HG03442 (cell line): ENCODE measurements around the gene AFDN.

Experiments
- ATAC-seq: cut with Tn5 transposase; IDR thresholded peaks from one replicate; pipeline ENCODE4 v1.9.1; 2021; ENCODE audit warnings: mild to moderate bottlenecking, moderate library complexity; ENCODE audit not compliant: unreplicated experiment

Gene AFDN

DNA sequence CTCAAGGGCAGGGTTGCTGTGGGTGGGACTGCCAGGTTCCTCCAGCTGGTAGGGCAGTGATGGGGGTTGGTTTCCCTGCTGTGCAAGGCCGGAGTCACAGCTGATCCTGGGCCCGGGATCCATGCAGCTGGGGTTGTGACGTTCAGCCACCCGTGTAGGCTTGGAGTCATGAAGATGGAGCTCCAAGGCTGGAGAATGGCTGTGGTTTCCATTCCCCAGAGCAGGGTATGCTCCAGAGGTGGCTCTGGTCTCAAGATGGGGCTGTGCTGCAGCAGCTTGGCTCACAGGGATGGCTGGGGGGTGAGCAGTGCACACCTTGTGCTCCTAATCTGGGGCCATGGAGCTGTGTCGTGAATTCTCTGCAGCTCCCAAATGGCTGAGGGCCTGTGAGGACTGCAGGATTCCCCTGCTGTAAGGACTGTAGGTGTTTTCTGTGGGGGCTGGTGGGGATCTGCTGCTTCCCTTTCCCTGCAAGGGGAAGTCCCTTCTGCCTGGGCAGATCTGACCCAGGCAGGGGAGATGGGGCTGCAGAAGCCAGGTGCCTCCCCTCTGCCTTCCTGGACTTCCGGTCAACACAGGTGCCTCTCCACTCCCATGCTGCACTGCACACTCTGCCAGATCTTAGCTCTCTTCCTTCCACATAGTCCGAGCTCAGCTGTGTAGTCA lies 186.7 kb downstream of the AFDN start:
- ATAC-seq: no peak

DNA sequence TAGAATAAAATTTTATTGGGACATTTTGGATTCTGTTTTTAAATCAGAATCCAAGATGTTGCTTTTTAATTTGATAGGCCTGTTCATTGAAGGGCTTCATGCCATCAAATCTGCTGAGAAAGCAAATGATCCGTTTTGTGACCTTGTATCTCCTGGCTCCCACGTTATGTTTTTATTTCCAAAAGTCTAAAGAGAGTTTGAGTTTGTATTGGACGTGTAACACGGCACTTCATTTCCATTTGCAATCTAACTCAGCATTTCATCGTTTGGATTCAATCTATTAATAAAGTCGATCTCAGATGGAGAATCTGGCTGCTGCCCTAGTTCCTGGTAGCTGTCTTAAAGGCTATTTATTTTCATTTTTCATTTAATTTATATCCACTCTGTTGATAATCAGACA lies 187.7 kb downstream of the AFDN start:
- no peak for ATAC-seq

DNA sequence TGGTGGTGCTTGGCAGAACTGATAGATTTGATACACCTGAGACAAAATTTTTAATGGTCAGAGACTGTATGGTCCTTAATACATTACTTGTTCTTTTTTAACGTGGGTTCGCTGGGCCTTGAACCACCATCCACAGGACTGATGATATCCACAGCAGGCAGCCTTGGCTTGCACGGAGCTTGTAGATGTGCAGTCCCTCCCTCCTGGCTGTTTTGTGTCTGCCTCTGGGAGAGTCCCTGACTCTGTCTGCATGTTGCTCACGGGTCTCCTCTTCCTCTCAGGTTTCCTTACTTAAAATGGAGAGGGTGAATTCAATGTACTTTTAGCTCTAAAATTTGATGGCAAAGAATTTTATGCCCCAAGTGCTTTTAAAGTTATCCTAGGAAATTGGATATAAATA lies 188.3 kb downstream of the AFDN start:
- no peak for ATAC-seq

DNA sequence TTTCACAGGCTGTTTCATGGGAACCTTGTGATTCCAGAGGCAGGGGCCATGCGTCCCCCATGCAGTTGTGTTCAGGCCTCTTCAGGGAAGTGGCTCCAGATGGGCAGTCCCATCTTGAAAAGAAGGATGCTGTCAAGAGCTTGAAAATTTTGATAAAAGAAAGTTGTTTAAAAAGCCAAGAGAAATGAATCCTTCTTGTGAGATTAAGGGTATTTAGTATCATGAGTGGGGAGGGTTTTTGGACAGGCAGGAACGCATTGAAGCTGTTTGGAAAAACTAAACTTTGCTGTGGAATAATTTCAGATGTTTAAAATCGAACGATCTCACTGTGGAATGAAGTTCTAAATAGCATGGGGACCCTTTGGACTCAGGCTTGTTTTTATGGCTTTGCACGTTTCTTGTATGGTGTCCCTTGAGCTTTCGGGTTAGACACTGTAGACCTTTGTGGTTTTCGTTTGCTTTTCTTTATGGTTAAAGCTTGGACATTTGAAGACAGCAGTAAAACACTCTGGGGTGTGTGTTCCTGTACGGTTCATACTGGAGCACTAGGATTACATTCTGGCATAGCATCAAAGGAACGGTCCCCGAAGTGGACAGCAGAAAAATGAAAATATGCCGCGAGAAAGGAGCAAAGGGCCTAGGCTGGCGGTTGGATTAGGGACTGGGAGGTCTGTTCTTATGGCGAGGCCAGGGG lies 188.9 kb downstream of the AFDN start:
- ATAC-seq: no peak

DNA sequence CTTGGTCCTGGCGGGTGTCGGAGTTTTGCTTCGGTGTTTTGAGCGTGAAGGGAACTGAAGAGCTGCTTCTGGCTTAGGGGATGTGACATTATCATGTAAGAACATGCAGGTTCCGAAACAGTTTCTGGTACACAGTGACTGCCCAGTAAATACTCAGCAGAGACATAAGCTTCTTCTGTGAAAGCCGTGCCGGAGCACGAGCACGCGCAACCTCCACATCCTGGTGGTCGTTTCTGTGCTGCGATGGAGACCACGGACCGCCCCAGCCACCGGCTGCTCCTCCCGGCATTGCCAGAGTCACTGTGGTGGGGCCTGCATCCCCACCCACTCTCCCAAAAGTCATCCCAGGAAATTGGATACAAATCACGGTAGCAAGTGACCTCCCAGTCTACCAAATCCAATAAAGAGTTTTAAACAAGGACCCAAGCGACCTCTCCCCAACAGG lies 189.5 kb downstream of the AFDN start:
- ATAC-seq: no peak

DNA sequence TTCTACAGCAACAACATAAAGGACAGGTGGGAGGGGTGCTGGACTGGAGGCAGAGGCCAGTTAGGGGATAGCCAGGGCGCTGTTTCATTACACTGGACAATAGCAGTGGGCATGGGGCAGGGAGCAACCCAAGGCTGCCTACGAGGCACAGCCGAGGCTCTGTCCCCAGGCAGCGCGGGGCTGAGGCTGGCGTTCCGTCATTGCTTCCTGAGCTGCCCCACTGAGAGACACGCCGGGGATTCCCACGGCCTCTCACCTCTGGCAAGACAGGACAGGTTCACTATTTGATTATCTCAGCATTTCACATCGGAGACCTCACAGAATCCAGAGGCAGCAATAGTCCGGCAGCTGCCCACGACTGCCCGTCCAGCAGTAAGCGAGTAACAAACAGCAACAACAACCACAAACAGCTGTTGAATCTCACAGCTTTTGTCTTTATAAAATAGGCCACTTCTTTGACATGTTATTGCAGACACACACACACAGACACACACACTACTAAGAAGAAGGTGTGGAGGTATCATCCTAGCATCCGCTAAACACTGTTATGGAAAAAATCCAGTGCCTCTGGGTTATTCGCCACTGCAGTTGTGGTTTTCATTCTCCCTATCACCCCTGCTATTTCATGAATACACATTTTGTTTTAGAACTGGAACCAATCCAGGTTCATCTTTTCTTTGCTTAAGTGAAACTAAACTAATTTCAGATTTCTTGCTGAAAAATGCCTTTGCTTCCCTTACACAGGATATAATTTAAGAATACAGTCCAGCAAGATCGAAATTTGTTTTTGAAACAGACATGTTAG lies 190.2 kb downstream of the AFDN start:
- ATAC-seq: no peak

DNA sequence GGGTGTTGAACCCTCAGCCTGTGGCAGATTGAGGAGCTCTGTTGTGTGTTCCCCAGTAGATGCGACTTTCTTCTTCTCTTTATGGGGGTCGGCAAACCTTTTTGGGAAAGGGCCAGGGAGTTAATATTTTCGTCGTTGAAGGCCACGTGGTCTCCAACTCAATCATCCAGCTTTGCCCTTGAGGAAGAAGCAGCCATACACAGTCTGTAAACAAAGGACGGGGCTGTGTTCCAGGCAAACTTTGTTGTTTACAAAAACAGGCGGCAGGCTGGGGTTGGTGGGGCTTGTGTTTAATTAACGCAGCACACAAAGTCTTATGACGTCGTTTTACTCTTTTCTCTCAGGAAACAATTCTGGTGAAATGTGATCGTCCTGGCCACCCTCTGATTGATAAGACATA lies 190.9 kb downstream of the AFDN start:
- no peak for ATAC-seq

DNA sequence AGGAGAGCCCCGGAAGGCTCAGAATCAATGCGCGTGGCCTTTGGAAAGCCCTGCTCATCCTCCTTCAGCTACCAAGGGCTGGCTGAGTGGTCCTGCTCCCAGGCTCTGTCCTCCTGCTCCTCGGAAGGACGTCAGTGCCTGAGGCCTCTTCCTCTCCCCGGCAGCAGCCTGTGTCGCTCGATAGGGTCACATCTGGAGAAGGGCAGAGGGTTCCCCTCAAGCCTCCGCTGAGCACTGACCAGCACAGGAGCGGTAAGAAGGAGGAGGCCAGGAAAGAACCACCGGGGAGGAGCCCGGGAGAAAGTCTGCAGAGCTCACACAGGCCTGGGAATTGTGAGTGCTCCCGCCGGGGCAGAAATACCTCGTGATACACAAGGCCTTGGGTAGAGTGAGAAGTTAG lies 192.0 kb downstream of the AFDN start:
- ATAC-seq: no peak

DNA sequence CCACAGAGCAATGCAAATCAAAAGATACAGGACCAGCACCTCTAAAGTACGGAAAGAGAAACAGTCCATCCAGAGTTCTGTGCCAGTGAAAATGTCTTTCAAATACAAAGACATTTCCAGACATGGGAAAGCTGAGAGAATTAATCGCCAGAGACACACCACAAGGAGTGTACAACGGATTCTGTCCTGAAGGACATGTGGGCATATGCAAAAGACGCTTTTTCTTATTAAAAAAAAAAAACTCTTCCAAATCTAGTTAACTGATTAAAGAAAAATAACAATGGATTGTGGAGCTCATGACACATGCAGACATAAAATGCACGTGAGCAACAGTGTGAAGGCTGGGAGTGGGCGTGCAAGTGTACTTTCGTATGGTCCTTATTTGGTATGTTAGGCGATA lies 193.5 kb downstream of the AFDN start:
- no peak for ATAC-seq

DNA sequence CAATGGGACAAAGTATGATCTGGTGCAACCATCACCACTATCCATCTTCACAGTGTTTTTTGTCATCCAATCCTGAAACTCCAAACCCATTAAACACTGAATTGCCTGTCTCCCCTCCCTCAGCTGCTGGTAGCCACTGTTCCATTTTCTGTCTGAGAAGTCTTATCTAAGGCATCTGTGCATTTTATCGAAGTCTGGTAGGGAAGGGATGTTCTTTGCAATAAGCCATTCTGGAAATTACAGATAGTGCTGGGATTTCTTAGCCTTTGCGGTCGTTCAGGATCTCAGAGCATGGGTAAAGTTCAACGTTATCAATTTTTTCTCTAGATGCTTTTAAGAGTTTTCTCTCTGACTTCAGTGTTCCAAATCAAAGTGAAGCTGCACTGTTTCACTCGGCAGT lies 194.9 kb downstream of the AFDN start:
- ATAC-seq: no peak
